Stimulated activated CD8-positive, alpha-beta memory T cell treated with anti-CD3 and anti-CD28 coated beads, Interleukin-4, amount 100 ng/mL, for 1 hour (primary cell): ENCODE results near the gene PRDM16.
"Not testable (repeated sequence)": the region's sequence is repeated elsewhere in the genome, so short reads cannot be mapped to it uniquely, and the experiment has no call there.

ENCODE experiments used
- DNase-seq, 2 donors: peaks; one replicate each; pipeline ENCODE4 v3.0.0-alpha.2; 2020; ENCODE audit warnings: low read depth in 2 of 2, low spot score in 1 of 2

The PRDM16 gene

GRCh38 chr1:3272321-3273045, 203.5 kb downstream of the PRDM16 start:
- DNase-seq, result no peak

- DNase-seq, result no peak
These were observed 204.4 kb downstream of the PRDM16 start for GRCh38 chr1:3273447-3273846.

GRCh38 chr1:3274972-3275371, 206.0 kb downstream of the PRDM16 start:
- DNase-seq, result no peak

- DNase-seq, result no peak
These were observed 206.7 kb downstream of the PRDM16 start for GRCh38 chr1:3275471-3276340.

- DNase-seq, result no peak
These were observed 207.4 kb downstream of the PRDM16 start for GRCh38 chr1:3276341-3276800.

GRCh38 chr1:3277011-3277471, 208.0 kb downstream of the PRDM16 start:
- no peak for DNase-seq

GRCh38 chr1:3277623-3278022, 208.6 kb downstream of the PRDM16 start:
- no peak for DNase-seq

- no peak for DNase-seq
These were observed 209.6 kb downstream of the PRDM16 start for GRCh38 chr1:3278416-3279181.

GRCh38 chr1:3279182-3279470, 210.1 kb downstream of the PRDM16 start:
- no peak for DNase-seq

- DNase-seq, result no peak
These were observed 212.7 kb downstream of the PRDM16 start for GRCh38 chr1:3281735-3282134.

GRCh38 chr1:3282186-3282585, 213.2 kb downstream of the PRDM16 start:
- no peak for DNase-seq

GRCh38 chr1:3282656-3283430, 213.8 kb downstream of the PRDM16 start:
- DNase-seq, result no peak

GRCh38 chr1:3283849-3284248, 214.8 kb downstream of the PRDM16 start:
- DNase-seq, result no peak

- DNase-seq, result no peak
These were observed 215.7 kb downstream of the PRDM16 start for GRCh38 chr1:3284691-3285090.

GRCh38 chr1:3285106-3285740, 216.2 kb downstream of the PRDM16 start:
- no peak for DNase-seq

GRCh38 chr1:3287095-3287494, 218.1 kb downstream of the PRDM16 start:
- not testable (repeated sequence) for DNase-seq

- DNase-seq, result no peak
These were observed 218.7 kb downstream of the PRDM16 start for GRCh38 chr1:3287656-3288160.

GRCh38 chr1:3289502-3289901, 220.5 kb downstream of the PRDM16 start:
- DNase-seq, result no peak

GRCh38 chr1:3290438-3290837, 221.4 kb downstream of the PRDM16 start:
- DNase-seq, result no peak

- no peak for DNase-seq
These were observed 221.9 kb downstream of the PRDM16 start for GRCh38 chr1:3290915-3291314.
